Suprapubic skin (tissue), 4 donors: ENCODE measurements around the gene ELANE. TPM values are rescaled to one million over a fixed set of nuclear protein-coding genes. Genes with fewer than 3 reads are reported as not detected.

Experiments used
- DNase-seq, 2 donors: peaks; one replicate each; pipeline ENCODE4 v3.0.0-alpha.2; 2019; ENCODE audit warnings: low spot score in 2 of 2
- H3K27ac ChIP-seq: fragments of 200-600 bp; sonication (generic); one replicate; pipeline ENCODE4 v1.5.1; 2019
- H3K27me3 ChIP-seq: fragments of 200-600 bp; sonication (generic); one replicate; pipeline ENCODE4 v1.5.1; 2019
- H3K36me3 ChIP-seq: fragments of 200-600 bp; sonication (generic); one replicate; pipeline ENCODE4 v1.5.1; 2019
- H3K4me1 ChIP-seq: fragments of 200-600 bp; sonication (generic); one replicate; pipeline ENCODE4 v1.5.1; 2019
- H3K4me3 ChIP-seq: fragments of 200-600 bp; sonication (generic); one replicate; pipeline ENCODE4 v1.5.1; 2019; ENCODE audit warnings: mild to moderate bottlenecking
- H3K9me3 ChIP-seq: fragments of 200-600 bp; sonication (generic); one replicate; pipeline ENCODE4 v1.5.1; 2019
- EP300 ChIP-seq: sonication (generic); formaldehyde crosslinking; IDR thresholded peaks from one replicate; pipeline ENCODE4 v1.6.1; 2017; ENCODE audit warnings: antibody characterized with exemption
- POLR2A ChIP-seq, 2 donors: fragments of 450-650 bp; IDR thresholded peaks; one replicate each; pipeline ENCODE4 v1.6.1; 2017; ENCODE audit warnings: antibody characterized with exemption in 2 of 2, mild to moderate bottlenecking in 2 of 2, moderate library complexity in 2 of 2
- POLR2AphosphoS5 ChIP-seq, 3 donors: sonication (generic); formaldehyde crosslinking; IDR thresholded peaks; one replicate each; pipeline ENCODE4 v1.6.1; 2017; ENCODE audit warnings: antibody characterized with exemption in 3 of 3
- WGBS: methylation state at CpG from one replicate; pipeline ENCODE4 v1.1.5; 2018; 5-methylcytosine and 5-hydroxymethylcytosine counted together
- total RNA-seq, 4 donors: library from RNA; depleted of rRNA; stranded (reverse); fragments of >200 nt; gene quantifications; one replicate each; pipeline ENCODE4 v1.1.0, GENCODE V29; 2016
- TF ChIP-seq, protein P1 (sequence below), 2 donors: fragments of 200-600 bp in 1 of 2; fragments of 450-650 bp in 1 of 2; sonication (generic) in 1 of 2; IDR thresholded peaks; one replicate each; pipeline ENCODE4 v1.5.1; 2016 to 2019; ENCODE audit warnings: antibody characterized with exemption in 2 of 2, mild to moderate bottlenecking in 1 of 2, moderate library complexity in 1 of 2

ELANE gene
- total RNA-seq, 4 donors from 2014 or later = 0.79 TPM; not detected in 3

DNA sequence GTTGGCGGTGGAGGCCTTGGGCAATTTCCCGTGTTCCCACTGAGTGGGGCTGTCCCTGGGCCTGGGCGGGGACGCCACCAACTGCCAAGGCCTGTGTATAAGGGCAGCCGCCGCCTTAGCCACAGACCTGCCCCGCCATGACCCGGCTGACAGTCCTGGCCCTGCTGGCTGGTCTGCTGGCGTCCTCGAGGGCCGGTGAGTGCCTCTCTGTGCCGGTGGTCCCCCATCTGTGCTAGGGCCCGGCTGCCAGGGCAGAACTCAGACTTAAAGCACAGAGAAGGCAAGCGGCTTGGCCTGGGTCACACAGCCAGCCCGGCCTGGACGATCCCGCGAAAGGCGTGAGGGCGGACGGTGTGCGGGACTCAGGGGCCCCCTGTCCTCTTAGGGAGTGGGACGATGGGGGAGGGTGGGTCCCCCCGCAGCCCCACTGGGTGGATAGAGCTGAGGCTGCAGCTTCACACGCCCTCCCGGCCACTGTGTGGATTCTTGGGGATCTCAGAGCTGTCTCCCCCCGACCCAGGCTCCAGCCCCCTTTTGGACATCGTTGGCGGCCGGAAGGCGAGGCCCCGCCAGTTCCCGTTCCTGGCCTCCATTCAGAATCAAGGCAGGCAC, 24.3 kb upstream of the ELANE start, which contains the start of gene AZU1:
Gene AZU1, plus strand, starts transcription at position 128 of the 612 bp plus-strand sequence. Its CDS starts 10 bp downstream, at position 138.
- TF ChIP-seq EP300 (no peak), POLR2AphosphoS5 (IDR thresholded peaks at IDR 0.05) (no peak), POLR2A (IDR thresholded peaks at IDR 0.05) (no peak)
- TF ChIP-seq, protein P1, sequence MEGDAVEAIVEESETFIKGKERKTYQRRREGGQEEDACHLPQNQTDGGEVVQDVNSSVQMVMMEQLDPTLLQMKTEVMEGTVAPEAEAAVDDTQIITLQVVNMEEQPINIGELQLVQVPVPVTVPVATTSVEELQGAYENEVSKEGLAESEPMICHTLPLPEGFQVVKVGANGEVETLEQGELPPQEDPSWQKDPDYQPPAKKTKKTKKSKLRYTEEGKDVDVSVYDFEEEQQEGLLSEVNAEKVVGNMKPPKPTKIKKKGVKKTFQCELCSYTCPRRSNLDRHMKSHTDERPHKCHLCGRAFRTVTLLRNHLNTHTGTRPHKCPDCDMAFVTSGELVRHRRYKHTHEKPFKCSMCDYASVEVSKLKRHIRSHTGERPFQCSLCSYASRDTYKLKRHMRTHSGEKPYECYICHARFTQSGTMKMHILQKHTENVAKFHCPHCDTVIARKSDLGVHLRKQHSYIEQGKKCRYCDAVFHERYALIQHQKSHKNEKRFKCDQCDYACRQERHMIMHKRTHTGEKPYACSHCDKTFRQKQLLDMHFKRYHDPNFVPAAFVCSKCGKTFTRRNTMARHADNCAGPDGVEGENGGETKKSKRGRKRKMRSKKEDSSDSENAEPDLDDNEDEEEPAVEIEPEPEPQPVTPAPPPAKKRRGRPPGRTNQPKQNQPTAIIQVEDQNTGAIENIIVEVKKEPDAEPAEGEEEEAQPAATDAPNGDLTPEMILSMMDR (IDR thresholded peaks at IDR 0.05) = no peak
- Histone ChIP-seq H3K36me3 (no peaks in the 10 kb centered on the region), H3K9me3 (no peaks in the 10 kb centered on the region), H3K27ac (no peak within 1 kb of the TSS), H3K4me3 (no peak within 1 kb of the TSS), H3K4me1 (peaks cover 9% of the 10 kb centered on the region), H3K27me3 (peaks cover 39% of the 10 kb centered on the region)
- no peak for DNase-seq
- 48% methylated on average over 13 of the region's 33 CpGs for WGBS

DNA sequence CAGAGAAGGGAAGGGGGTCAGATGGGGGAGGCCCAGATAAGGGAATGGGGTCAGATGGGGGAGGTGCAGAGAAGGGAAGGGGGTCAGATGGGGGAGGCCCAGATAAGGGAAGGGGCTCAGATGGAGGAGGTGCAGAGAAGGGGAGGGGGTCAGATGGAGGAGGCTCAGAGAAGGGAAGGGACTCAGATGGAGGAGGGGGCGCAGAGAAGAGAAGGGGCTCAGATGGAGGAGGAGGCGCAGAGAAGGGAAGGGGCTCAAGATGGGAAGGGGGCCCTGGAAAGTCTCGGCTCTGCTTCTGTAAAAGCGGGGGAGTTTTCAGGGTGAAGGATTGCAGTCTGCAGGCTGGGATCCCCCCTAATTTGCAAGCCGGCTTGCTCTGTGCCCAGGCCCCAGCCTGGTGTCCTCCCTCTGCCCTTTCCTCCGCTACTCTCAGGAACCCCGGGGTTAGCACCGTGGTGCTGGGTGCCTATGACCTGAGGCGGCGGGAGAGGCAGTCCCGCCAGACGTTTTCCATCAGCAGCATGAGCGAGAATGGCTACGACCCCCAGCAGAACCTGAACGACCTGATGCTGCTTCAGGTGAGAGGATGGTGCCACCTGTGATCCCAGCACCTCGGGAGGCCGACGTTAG, 22.9 kb upstream of the ELANE start:
- no peak for DNase-seq
- Histone ChIP-seq H3K4me3 (no peak overlapping the region), H3K36me3 (no peaks in the 10 kb centered on the region), H3K4me1 (peaks cover 9% of the 10 kb centered on the region), H3K9me3 (no peaks in the 10 kb centered on the region), H3K27ac (no peak overlapping the region), H3K27me3 (peaks cover 39% of the 10 kb centered on the region)
- TF ChIP-seq POLR2AphosphoS5 (IDR thresholded peaks at IDR 0.05) (no peak), POLR2A (IDR thresholded peaks at IDR 0.05) (no peak), EP300 (no peak)
- TF ChIP-seq, protein P1 (IDR thresholded peaks at IDR 0.05) = no peak
- WGBS = 58% methylated on average over 14 of the region's 18 CpGs

DNA sequence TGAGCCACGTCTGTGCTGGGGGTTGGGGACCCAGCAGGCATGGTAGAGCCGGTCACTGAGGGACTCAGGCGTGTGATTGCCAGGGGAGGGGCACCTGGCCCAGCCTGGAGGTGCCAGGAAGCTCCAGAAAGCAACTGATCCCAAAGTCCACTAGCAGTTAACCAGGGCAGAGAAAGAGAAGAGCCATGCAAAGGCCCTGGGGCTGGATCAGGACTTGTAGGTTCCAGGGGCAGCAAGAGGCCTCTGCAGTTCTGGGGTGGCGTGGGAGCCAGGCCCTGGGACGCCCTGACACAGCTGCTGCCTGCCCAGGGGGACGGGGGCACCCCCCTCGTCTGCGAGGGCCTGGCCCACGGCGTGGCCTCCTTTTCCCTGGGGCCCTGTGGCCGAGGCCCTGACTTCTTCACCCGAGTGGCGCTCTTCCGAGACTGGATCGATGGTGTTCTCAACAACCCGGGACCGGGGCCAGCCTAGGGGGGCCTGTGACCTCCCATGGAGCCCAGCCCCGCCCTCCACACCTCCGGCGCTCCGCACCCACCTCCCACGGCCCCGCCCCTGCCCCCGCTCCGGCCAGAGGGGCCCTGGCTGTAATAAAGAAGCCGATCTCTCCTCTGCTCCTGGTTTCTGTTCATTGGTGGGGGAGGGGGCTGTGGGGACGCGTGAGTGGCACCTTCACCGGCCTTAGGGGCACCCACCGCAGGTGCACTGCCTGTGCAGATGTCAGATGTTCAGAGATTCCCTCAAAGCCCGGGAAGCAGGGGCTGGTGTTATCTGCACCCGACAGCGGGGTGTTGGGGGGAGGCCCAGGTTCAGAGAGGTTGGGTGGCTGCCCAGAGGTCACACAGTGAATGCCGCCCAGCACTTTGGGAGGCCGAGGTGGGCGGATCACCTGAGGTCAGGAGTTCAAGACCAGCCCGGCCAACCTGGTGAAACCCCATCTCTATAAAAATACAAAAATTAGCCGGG, 20.4 kb upstream of the ELANE start:
- Histone ChIP-seq H3K9me3 (no peaks in the 10 kb centered on the region), H3K4me1 (peaks cover 9% of the 10 kb centered on the region), H3K27ac (no peak overlapping the region), H3K27me3 (peaks cover 60% of the 10 kb centered on the region), H3K36me3 (no peaks in the 10 kb centered on the region), H3K4me3 (no peak overlapping the region)
- DNase-seq = no peak
- TF ChIP-seq POLR2A (IDR thresholded peaks at IDR 0.05) = no peak
- no peak for TF ChIP-seq EP300
- TF ChIP-seq, protein P1 (IDR thresholded peaks at IDR 0.05) = no peak
- 59% methylated on average over 19 of the region's 38 CpGs for WGBS

DNA sequence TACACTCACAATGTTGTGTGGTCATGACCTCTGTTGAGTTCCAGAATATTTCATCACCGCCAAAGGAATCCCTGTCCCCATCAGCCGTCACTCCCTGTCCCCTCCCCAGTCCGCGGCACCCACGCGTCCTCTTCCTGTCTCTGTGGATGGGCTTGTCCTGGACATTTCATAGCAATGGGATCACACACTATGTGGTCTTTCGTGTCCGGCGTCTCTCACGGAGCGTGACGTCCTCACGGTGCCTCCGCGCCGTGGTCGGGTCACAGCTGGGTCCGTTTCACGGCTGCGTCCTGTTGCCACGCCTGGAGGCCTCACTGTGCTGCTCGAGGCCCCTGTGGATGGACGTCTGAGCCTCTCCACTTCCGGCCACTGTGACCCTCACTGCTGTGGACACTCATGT, 17.9 kb upstream of the ELANE start:
- DNase-seq = peak in 1 of 2 donors; percentile 71
- H3K9me3 ChIP-seq = no peaks in the 10 kb centered on the region
- TF ChIP-seq, protein P1 (IDR thresholded peaks at IDR 0.05) = no peak
- TF ChIP-seq EP300 (no peak), POLR2AphosphoS5 (IDR thresholded peaks at IDR 0.05) (no peak), POLR2A (IDR thresholded peaks at IDR 0.05) (no peak)
- 79% methylated on average over 24 of the region's 24 CpGs for WGBS
- no peaks in the 10 kb centered on the region for H3K36me3 ChIP-seq
- no peaks in the 10 kb centered on the region for H3K4me1 ChIP-seq
- H3K27ac ChIP-seq = no peak overlapping the region
- peaks cover 68% of the 10 kb centered on the region for H3K27me3 ChIP-seq
- no peak overlapping the region for H3K4me3 ChIP-seq
